HG02588 (cell line): ENCODE data around the gene HENMT1.
A peak's percentile ranks its signal among the peaks of the same experiment; 100 is the strongest.
"Not testable (repeated sequence)": the region's sequence is repeated elsewhere in the genome, so short reads cannot be mapped to it uniquely, and the experiment has no call there.

Source experiments
- ATAC-seq: cut with Tn5 transposase; IDR thresholded peaks from one replicate; pipeline ENCODE4 v1.9.1; 2021; ENCODE audit warnings: mild to moderate bottlenecking, moderate library complexity; ENCODE audit not compliant: unreplicated experiment

The HENMT1 gene

GRCh38 chr1:108661030-108661609 is at the start of gene HENMT1:
Gene HENMT1 (minus strand): TSS chr1:108661093. CDS start chr1:108659884, 1,209 bp downstream.
- ATAC-seq: peak; percentile 87

- no peak for ATAC-seq
Measured at GRCh38 chr1:108708691-108709660, 48.1 kb upstream of the HENMT1 start.

GRCh38 chr1:108706643-108707042 is 45.8 kb upstream of the HENMT1 start:
- ATAC-seq: no peak

- no peak for ATAC-seq
Measured at GRCh38 chr1:108704496-108704895, 43.6 kb upstream of the HENMT1 start.

- ATAC-seq: no peak
Measured at GRCh38 chr1:108703939-108704338, 43.0 kb upstream of the HENMT1 start.

GRCh38 chr1:108702109-108702508 is 41.2 kb upstream of the HENMT1 start:
- not testable (repeated sequence) for ATAC-seq

- no peak for ATAC-seq
Measured at GRCh38 chr1:108701176-108701849, 40.4 kb upstream of the HENMT1 start.

GRCh38 chr1:108699375-108700332 is 38.8 kb upstream of the HENMT1 start:
- no peak for ATAC-seq

GRCh38 chr1:108695535-108695934 is 34.6 kb upstream of the HENMT1 start:
- ATAC-seq: no peak

GRCh38 chr1:108692724-108693655 is 32.1 kb upstream of the HENMT1 start:
- peak; percentile 57 for ATAC-seq

- peak; percentile 95 for ATAC-seq
Measured at GRCh38 chr1:108691942-108692723, 31.2 kb upstream of the HENMT1 start, which contains the start of gene PRPF38B. Gene PRPF38B (plus strand): TSS chr1:108692310. CDS start chr1:108692592, 282 bp downstream.

- no peak for ATAC-seq
Measured at GRCh38 chr1:108691128-108691941, 30.4 kb upstream of the HENMT1 start.

GRCh38 chr1:108686614-108687313 is 25.9 kb upstream of the HENMT1 start:
- ATAC-seq: no peak

- ATAC-seq: no peak
Measured at GRCh38 chr1:108685529-108685928, 24.6 kb upstream of the HENMT1 start.

GRCh38 chr1:108681701-108682100 is 20.8 kb upstream of the HENMT1 start:
- not testable (repeated sequence) for ATAC-seq

GRCh38 chr1:108679586-108680213 is 18.8 kb upstream of the HENMT1 start:
- ATAC-seq: no peak
